Epithelial cell of esophagus (primary cell): ENCODE data around the gene GJB3.
A peak's percentile ranks its signal among the peaks of the same experiment; 100 is the strongest.

Experiments used
- DNase-seq: peaks from one replicate; pipeline ENCODE4 v3.0.0; 2010; ENCODE audit warnings: low read depth
- H3K4me3 ChIP-seq: 2 replicates; pipeline ENCODE4 v1.5.1; 2011; ENCODE audit warnings: mild to moderate bottlenecking, low read length, control low read depth
- CTCF ChIP-seq: IDR thresholded peaks from 2 replicates; pipeline ENCODE4 v1.5.1; 2011; ENCODE audit warnings: low read depth, mild to moderate bottlenecking, low read length, control low read depth, inconsistent platforms; ENCODE audit not compliant: insufficient read depth; ENCODE audit errors: missing control alignments

Gene GJB3

DNA sequence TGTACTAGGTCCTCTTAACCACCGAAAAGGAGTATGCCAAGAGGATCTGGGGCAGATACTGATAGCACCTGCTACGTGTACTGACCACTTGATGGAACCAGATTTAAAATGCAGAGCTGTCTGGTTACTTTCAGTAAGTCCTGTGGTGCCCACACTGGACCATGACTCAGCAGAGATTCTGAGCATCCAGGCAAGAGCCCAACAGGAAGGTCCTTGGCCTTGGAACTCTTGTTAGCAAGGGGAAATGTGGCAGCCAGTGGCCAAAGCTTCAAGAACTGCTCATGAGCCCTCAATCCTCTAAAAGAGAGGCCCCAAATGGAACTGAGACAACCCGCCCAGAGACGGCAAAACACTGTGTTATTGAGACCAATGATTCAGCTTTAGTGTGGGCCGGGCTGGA, 30.4 kb upstream of the GJB3 start:
- no peak for TF ChIP-seq CTCF
- DNase-seq: no peak
- H3K4me3 ChIP-seq: no peak overlapping the region

DNA sequence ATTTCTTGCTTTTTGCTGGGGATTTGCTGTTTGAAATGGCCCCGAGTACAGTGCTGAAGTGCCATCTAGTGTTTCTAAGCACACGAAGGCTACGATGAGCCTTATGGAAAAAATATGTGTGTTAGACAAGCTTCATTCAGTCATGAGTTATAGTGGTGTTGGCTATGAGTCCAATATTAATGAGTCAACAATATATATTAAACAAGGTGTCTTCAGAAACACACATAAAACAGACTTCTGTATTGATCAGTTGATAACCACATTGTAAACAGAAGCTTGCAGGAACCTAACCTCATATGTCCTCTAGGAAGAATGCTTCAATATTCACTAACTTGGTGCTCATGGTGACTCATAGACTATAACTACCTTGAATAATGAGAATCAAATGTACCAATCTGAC, 27.9 kb upstream of the GJB3 start:
- TF ChIP-seq CTCF: no peak
- peak; percentile 57 for DNase-seq
- H3K4me3 ChIP-seq: no peak overlapping the region

DNA sequence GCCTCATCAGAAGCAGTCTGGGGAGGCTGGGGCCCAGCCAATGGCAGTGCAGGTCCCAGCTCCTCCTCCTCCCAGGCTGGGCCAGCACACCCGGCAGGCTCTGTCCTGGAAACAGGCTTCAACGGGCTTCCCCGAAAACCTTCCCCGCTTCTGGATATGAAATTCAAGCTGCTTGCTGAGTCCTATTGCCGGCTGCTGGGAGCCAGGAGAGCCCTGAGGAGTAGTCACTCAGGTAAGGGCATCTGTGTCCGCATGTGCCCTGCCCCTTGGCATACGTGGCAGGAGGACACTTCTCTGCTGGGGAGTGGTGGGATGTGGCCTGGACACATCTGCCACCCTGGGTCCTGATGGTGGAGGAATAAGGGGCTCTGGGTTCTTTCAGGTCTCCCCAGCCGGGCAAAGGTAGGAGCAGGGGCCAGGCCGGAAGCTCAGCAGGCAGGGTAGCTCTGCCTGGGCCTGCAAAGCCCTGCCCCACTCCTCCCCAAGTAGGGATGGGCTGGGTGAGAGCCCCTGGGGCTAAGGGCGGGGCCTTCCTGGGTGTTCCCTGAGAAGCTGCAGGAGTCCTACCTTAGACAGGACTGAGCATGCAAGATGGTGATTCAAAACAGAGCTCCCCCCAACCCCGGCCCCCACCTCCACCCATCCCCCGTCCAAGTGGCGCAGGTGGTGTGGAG, 25.9 kb upstream of the GJB3 start, which contains the start of gene GJB5:
GJB5 (plus strand) TSS at position 84 of the 674 bp plus-strand sequence. CDS start 2,284 bp downstream, outside the sequence.
- H3K4me3 ChIP-seq: peak within 1 kb of the TSS; percentile 72
- TF ChIP-seq CTCF: no peak
- DNase-seq: peak; percentile 99

- peak; percentile 41 for DNase-seq
- H3K4me3 ChIP-seq: peak overlapping the region; percentile 54
- no peak for TF ChIP-seq CTCF
These were observed 25.1 kb upstream of the GJB3 start for GRCh38 chr1:34755961-34756360.

DNA sequence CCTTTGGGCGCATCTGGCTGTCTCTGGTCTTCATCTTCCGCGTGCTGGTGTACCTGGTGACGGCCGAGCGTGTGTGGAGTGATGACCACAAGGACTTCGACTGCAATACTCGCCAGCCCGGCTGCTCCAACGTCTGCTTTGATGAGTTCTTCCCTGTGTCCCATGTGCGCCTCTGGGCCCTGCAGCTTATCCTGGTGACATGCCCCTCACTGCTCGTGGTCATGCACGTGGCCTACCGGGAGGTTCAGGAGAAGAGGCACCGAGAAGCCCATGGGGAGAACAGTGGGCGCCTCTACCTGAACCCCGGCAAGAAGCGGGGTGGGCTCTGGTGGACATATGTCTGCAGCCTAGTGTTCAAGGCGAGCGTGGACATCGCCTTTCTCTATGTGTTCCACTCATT, 23.6 kb upstream of the GJB3 start:
- H3K4me3 ChIP-seq: no peak overlapping the region
- TF ChIP-seq CTCF: no peak
- no peak for DNase-seq

DNA sequence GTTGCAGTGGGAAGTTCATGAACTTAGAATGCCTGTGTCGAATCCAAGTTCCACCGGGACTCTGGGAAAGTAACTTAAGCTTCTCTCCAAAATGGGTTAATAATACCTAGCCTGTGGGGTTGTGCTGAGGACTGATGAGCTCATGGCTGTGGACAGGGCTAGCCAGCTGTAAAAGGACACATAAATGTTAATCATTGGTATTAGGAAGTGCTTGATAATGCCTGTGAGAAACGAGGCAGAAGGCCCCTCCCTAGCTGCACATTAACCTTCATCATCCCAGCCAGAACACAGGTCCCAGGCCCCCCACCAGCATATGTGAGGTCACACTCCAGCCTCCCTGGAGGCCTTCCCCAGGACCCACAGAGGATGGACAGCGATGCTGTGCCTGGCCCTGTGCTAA, 22.3 kb upstream of the GJB3 start:
- peak; percentile 63 for DNase-seq
- no peak overlapping the region for H3K4me3 ChIP-seq
- no peak for TF ChIP-seq CTCF

DNA sequence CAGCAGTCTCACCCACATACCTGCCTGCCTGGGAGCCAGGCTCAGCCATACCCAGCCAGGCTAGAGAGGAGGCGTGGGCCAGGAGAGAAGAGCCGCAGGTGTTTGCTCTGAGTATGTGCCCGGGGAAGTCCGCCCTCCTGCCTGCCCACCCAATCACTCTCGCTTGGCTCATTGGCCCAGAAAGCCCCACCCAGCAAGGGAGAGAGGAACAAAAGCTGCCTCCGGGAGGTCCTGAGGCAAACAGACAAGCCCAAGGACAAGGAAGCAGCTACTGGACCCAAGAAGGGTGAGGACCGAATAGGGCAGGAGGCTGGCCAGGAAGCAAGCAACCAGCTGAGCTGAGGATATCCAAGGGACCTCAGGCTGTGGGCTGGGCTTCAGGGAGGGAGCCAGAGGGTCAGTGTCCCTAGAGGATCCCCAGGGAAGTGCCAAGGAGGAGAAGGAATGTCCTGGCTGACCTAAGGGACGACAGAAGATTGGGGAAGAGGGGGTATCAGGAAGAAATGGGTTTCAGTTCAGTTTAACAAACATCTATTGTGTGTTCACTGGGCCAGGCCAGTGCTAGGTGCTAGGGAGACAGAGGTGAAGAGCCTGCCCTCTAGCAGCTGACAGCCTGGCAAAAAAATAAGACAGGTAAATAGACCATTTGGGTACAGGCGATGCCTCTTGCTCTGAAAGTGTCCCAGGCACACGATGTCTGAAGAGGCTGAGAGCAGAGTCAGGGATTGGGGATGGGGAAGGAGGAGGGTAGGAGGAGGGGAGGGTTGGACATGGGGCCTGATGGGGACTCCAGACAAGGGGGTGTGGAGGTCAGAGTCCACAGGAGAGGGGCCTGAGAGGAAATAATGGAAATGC, 21.3 kb upstream of the GJB3 start, which contains the start of gene GJB4:
GJB4 (plus strand) TSS at position 238 of the 855 bp plus-strand sequence. CDS start 1,515 bp downstream, outside the sequence.
- H3K4me3 ChIP-seq: no peak within 1 kb of the TSS
- TF ChIP-seq CTCF: no peak
- peak; percentile 79 for DNase-seq
